Psoas muscle (tissue), 8 donors: ENCODE results near the gene CNGA2. TPM values are rescaled to one million over a fixed set of nuclear protein-coding genes. Genes with fewer than 3 reads are reported as not detected.

Experiments
- ATAC-seq, 4 donors: fragments of 200-7000 bp; cut with Tn5 transposase; one replicate each; pipeline ENCODE4 v1.9.1; 2020; ENCODE audit warnings: moderate library complexity in 3 of 4, mild to moderate bottlenecking in 2 of 4
- DNase-seq, 2 donors: peaks; one replicate each; pipeline ENCODE4 v3.0.0-alpha.2; 2020
- H3K27ac ChIP-seq: fragments of 200-600 bp; one replicate; pipeline ENCODE4 v1.8.0; 2022
- H3K27me3 ChIP-seq, 3 donors: fragments of 200-600 bp in 1 of 3; one replicate each; pipeline versions ENCODE4 v1.6.1 to v1.8.0; 2013 to 2022; ENCODE audit warnings: low read length in 2 of 3, mild to moderate bottlenecking in 2 of 3, moderate library complexity in 1 of 3; ENCODE audit not compliant: insufficient read depth in 3 of 3
- H3K36me3 ChIP-seq, 2 donors: fragments of 200-600 bp in 1 of 2; one replicate each; pipeline versions ENCODE4 v1.6.1 to v1.8.0; 2013 to 2022; ENCODE audit warnings: low read depth in 1 of 2, mild to moderate bottlenecking in 1 of 2, moderate library complexity in 1 of 2; ENCODE audit not compliant: insufficient read depth in 1 of 2
- H3K4me1 ChIP-seq: fragments of 200-600 bp; one replicate; pipeline ENCODE4 v1.8.0; 2022
- H3K4me3 ChIP-seq: fragments of 200-600 bp; one replicate; pipeline ENCODE4 v1.8.0; 2022; ENCODE audit warnings: mild to moderate bottlenecking
- H3K9me3 ChIP-seq: fragments of 200-600 bp; one replicate; pipeline ENCODE4 v1.8.0; 2022
- CTCF ChIP-seq: fragments of 200-600 bp; IDR thresholded peaks from one replicate; pipeline ENCODE4 v1.8.0; 2022; ENCODE audit warnings: antibody characterized with exemption
- WGBS, 3 donors: extraction: QIAGEN DNeasy Blood & Tissue Kit; methylation state at CpG; one replicate each; pipeline versions ENCODE4 v1.1.6 to v1.1.7; 2013; 5-methylcytosine and 5-hydroxymethylcytosine counted together
- intact Hi-C, 2 donors: fragments of 100-400 bp; cut with DNase I; formaldehyde crosslinking; loops; one replicate each; pipeline versions ENCODE4 v1.11.0 to v1.14.2; 2022
- polyA plus RNA-seq, 3 donors: library from polyadenylated mRNA; stranded (reverse); fragments of 200-250 nt; gene quantifications; one replicate each; pipeline ENCODE4 v1.2.3, GENCODE V29; 2013
- total RNA-seq, 4 donors: library from RNA; stranded (reverse); fragmentation: NEBNext Ultra II Directional in 2 of 4; extraction: Animal tissue kit (Norgen Biotek cat#: 25700) in 2 of 4; gene quantifications; one replicate each; pipeline versions ENCODE4 v1.2.1 to v1.2.4, GENCODE V29; 2021 to 2023
- donor health status: healthy with polysubstance abuse.
- donor health status: DM: no; HTN: no; CAD: no; lungs with moderate emphysema.
- donor health status: Bipolar disorder and iron deficiency.
- donor health status: healthy.
- donor health status: DM: yes; HTN: yes; CAD: no.
- donor health status: DM: no; HTN: no; CAD: no.
- donor health status: DM: no; HTN: no; CAD: no.
- donor health status: DM: yes; HTN: yes; CAD: no.

CNGA2 gene
- total and polyA plus RNA-seq, 7 donors, result not detected

- 87 to 92% (median 92%) methylated on average over 8 of the region's 8 CpGs for WGBS, 3 donors
- no peaks in the 10 kb centered on the region for H3K4me1 ChIP-seq
- no peaks in the 10 kb centered on the region for H3K36me3 ChIP-seq
- peaks cover 0 to 12% (median 0%) of the 10 kb centered on the region in 3 donors for H3K27me3 ChIP-seq
- ATAC-seq (no peak), DNase-seq (no peak)
- TF ChIP-seq CTCF, result no peak
- H3K4me3 ChIP-seq, result no peak overlapping the region
- intact Hi-C loops, result no loop called here
- H3K9me3 ChIP-seq, result no peaks in the 10 kb centered on the region
- no peak overlapping the region for H3K27ac ChIP-seq
These were observed 29.2 kb downstream of the CNGA2 start for GRCh38 chrX:151763711-151764110.

DNA sequence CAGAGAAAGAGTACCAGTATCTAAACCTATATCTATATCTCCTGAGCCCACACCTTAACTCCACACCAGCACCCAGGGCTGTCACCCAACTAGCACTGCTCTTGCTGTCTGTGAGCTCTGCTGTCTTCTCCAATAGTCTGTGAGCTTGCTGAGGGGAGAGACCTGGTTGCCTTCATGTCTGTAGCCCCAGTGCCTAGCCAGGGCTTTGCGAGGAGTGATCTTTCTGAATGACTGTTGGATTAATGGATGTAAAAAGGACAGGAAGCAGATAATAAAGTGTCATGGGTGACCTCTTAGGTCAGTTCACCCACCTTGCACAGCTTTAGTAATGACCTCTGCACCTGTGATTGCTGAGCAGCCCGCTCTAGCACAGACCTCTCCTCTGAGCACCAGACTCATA lies 30.5 kb downstream of the CNGA2 start:
- peaks cover 0 to 7% (median 0%) of the 10 kb centered on the region in 3 donors for H3K27me3 ChIP-seq
- no peak overlapping the region for H3K4me3 ChIP-seq
- no peaks in the 10 kb centered on the region for H3K9me3 ChIP-seq
- DNase-seq, result no peak
- H3K27ac ChIP-seq, result no peak overlapping the region
- intact Hi-C loops, result no loop called here
- TF ChIP-seq CTCF, result no peak
- 79 to 100% (median 90%) methylated on average over 1 to 2 of the region's 2 CpGs for WGBS, 3 donors
- H3K36me3 ChIP-seq, result no peaks in the 10 kb centered on the region
- H3K4me1 ChIP-seq, result no peaks in the 10 kb centered on the region
- ATAC-seq, result no peak

GRCh38 chrX:151771726-151772125 lies 37.2 kb downstream of the CNGA2 start:
- Histone ChIP-seq H3K4me3 (no peak overlapping the region), H3K4me1 (no peaks in the 10 kb centered on the region), H3K9me3 (no peaks in the 10 kb centered on the region), H3K27ac (no peak overlapping the region), H3K27me3 (peaks cover 0 to 8% (median 0%) of the 10 kb centered on the region in 3 donors), H3K36me3 (no peaks in the 10 kb centered on the region)
- ATAC-seq (no peak), DNase-seq (no peak)
- WGBS, 3 donors, result 78 to 84% (median 80%) methylated on average over 3 of the region's 3 CpGs
- intact Hi-C loops, result no loop called here
- no peak for TF ChIP-seq CTCF

- peaks cover 0 to 8% (median 0%) of the 10 kb centered on the region in 3 donors for H3K27me3 ChIP-seq
- H3K27ac ChIP-seq, result no peak overlapping the region
- DNase-seq (no peak), ATAC-seq (no peak)
- H3K36me3 ChIP-seq, result no peaks in the 10 kb centered on the region
- WGBS, 3 donors, result 45 to 70% (median 68%) methylated on average over 5 of the region's 5 CpGs
- no peak for TF ChIP-seq CTCF
- intact Hi-C loops, result no loop called here
- H3K4me3 ChIP-seq, result no peak overlapping the region
- H3K9me3 ChIP-seq, result no peaks in the 10 kb centered on the region
- no peaks in the 10 kb centered on the region for H3K4me1 ChIP-seq
These were observed 38.9 kb downstream of the CNGA2 start for GRCh38 chrX:151773434-151773833.

GRCh38 chrX:151774421-151774820 lies 39.9 kb downstream of the CNGA2 start:
- no peak overlapping the region for H3K27ac ChIP-seq
- intact Hi-C loops, result no loop called here
- no peak for DNase-seq
- no peaks in the 10 kb centered on the region for H3K9me3 ChIP-seq
- no peak for TF ChIP-seq CTCF
- H3K27me3 ChIP-seq, result peaks cover 0 to 8% (median 0%) of the 10 kb centered on the region in 3 donors
- H3K4me1 ChIP-seq, result no peaks in the 10 kb centered on the region
- WGBS, 3 donors, result 64 to 75% (median 67%) methylated on average over 3 of the region's 3 CpGs
- no peaks in the 10 kb centered on the region for H3K36me3 ChIP-seq
- H3K4me3 ChIP-seq, result no peak overlapping the region
- ATAC-seq, result no peak
